GM18508 (cell line): ENCODE data around the gene SMAD7.

Experiments
- ATAC-seq: cut with Tn5 transposase; IDR thresholded peaks from one replicate; pipeline ENCODE4 v1.9.1; 2021; ENCODE audit warnings: moderate number of reproducible peaks; ENCODE audit not compliant: insufficient read depth, unreplicated experiment

SMAD7 gene

GRCh38 chr18:48987821-48988220, 37.1 kb upstream of the SMAD7 start:
- ATAC-seq = no peak

- ATAC-seq = no peak
Observed at GRCh38 chr18:48986851-48987761, 36.3 kb upstream of the SMAD7 start.

DNA sequence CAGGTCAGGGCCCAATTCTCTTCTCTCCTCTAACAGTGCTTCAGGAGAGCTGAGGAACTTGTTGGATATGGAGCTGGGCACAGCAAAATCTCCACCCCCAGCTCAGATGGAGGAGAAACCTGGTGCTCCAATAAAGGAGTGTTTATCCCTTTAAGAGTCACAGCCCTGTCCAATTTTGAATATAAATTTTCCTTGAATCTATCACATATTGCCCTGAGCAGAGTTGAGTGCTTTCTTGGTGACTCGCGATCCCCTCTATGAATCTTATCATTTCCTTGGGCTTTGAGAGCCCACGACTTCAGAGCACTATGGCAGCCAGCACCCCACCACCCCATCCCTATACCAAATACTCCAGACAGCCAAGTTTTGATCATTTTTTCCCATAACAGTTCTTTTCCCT, 34.4 kb upstream of the SMAD7 start:
- ATAC-seq = no peak

- ATAC-seq = no peak
Observed at GRCh38 chr18:48983793-48984437, 33.1 kb upstream of the SMAD7 start.

DNA sequence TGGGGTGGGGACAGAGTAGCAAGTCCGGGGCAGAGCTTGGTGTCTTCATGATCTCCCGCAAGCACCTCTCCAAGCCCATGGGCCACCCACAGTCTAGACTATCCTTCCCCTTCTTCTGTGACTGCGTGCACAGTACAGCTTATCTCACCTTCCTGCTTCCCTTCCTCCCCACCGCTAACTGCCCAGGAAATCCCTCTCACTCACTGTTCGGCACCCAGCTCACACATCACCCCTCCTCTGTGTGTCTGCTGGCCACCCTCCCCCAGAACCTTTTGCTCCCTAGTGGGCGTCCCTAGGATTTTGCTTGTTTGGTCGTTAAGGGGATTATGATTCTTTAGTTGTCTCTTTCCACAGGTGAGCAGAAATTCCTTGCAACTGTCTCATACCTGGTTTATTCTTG, 31.5 kb upstream of the SMAD7 start:
- ATAC-seq = no peak

GRCh38 chr18:48979944-48980890, 29.5 kb upstream of the SMAD7 start:
- no peak for ATAC-seq

DNA sequence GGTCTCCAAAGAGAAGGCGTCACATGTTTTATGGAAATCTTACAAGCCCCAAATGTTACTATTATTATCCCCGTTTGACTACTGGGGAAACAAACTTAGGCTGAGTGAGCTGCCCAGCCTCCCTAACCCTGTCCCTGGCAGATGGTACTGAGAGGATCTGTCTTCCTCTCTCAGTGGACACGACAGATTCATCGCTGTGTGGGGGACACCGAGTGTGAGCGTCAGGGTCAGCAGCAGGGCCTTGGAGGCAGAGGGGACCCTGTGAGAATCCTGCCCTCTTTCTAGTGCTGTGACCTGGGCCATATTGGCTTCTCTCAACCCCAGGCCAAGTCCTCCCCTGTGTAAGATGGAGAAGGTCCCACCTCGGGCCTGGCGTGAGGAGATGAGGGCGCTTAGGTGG, 27.1 kb upstream of the SMAD7 start:
- no peak for ATAC-seq

DNA sequence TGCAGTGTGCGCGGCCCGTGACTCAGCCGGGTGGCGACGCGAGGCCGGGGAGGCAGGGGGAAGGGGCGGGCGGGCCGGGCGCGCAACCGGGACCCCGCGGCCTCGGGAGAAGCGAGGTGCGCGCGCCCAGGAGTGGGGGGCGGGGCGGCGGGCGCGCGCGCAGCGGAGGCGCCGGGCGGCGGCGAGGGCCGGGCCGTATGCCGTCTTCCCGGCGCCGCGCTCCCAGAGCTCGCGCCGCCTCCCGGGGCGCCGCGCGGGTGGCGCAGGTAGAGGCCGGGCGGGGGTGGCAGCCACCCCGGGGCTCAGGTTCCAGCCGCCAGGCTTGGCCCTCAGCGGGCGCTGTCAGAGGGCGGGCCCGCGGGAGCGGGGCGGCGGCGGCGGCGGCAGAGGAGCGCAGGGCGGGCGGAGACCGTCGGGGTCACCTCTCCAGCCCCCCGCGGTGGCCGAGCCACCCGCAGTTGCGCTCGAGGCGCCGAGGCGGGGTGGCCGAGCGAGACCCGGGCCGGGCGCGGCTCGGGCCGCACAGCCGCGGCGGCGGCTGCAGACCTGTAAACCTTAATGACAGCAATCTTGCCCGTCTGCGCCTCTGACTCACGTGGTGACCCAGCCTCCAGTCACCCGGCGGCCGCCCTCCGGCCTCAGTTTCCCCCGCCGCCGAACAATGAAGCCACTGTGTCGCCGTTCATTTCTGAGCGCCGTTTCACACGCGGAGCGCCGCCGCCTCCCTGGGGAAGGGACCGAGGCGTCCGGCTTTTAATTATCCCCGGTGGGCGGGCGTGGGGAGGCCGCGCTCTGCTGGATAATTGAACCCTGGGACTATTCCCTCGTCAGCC, 25.3 kb upstream of the SMAD7 start:
- no peak for ATAC-seq

DNA sequence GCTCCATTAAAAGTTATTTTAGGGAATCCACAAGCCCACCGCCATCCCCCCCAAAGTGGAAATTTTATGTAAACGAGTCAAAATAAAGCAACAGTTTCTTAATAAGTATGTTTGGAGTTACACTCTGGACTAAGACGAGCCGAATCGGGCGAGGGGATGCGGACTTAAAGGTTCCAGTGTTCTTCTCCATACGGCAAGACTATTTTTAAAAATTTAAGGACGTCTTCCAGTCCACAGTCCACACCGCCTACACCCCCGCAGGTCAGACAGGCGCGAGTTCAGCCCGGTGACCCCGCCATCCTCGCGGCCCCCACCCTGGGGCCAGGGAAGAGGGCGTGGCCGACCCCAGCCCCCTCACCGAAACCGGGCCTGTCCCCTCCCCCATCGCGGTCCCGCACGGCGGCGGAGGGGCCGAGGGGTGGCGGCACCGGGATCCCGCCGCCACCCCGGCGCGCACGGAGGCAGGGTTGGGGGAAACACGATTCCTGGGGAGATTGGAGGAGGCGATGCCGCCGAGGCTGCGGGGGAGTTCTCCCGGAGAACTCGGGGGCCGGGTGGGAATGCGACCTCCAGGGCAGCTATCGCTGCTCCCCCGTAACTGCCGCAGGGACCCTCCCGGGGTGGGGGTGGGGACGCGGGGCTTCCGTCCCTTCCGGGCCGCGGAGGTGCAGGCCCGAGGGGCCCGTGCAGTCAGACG, 24.5 kb upstream of the SMAD7 start:
- ATAC-seq = no peak

GRCh38 chr18:48974304-48975119, 23.7 kb upstream of the SMAD7 start:
- ATAC-seq = no peak

GRCh38 chr18:48973731-48974130, 23.0 kb upstream of the SMAD7 start:
- no peak for ATAC-seq

DNA sequence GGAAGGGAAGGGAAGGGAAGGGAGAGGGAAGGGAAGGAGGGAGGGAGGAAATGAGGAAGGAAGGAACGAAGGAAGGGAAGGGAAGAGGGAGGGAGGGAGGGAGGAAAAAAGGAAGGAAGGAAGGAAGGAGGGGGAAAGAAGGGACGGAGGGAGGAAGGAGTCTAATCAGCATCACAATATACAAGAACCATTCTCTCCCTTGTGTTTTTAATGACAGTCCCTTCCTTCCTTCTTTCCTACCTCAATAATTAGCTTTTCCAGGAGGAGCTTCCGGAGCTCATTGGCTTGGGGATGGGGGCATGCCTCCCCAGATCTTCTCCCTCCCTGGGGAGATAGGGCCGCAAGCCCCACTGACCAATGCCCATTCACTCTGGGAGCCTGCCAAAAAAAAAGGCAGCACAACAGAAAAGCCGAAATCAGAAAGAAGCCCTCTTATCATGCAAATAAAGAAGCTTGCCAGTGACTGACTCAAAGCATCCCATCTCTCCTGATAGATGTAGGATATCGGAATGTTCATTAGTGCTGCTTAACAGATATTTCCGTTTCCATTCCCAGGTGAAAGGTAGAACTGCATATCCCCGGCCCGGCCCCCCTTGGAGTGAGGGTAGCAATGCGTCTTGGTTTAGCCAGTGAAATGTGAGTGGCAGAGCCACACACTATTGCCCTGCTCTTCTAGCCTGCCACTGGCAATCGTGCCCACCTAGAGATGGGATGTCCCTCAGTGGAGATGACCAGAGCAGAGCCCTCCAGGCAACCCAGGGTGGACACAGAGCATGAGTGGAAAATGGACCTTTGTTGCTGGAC, 17.8 kb upstream of the SMAD7 start:
- ATAC-seq = no peak

DNA sequence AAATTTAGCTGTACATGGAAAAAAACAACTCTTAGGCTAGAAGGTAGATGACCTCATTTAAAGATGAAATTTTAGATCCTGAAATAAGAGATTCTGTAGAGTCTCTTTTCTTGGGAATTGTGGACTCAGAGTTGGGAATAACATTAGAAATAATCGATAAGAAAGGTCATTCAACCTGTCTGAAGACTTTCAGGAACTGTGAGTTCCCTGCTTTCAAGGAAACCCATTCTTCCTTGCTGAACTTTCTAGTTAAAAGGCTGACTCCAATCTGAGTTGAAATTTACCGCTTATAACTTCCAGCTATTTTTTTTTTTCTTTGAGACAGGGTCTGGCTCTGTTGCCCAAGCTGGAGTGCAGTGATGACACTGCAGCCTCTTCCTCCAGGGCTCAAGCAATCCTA, 16.8 kb upstream of the SMAD7 start:
- ATAC-seq = no peak

DNA sequence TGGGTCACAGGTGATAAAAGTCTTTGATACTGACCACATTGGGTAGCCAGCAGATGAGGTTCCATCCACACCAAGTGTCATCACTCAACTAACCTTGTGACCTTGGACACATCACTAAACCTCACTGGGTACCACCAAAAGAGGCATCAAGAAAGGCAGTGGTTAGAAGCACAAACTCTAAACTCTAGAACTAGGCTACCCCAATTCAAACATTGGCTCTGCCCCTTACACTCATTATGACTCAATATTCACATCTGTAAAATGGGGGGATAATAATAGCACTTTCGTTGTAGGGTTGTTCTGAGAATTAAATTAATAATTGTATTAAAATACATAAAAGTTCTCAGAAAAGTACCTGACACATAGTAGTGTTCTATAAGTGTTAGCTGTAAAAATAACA, 15.8 kb upstream of the SMAD7 start:
- no peak for ATAC-seq

- ATAC-seq = no peak
Observed at GRCh38 chr18:48963586-48964470, 13.1 kb upstream of the SMAD7 start.

DNA sequence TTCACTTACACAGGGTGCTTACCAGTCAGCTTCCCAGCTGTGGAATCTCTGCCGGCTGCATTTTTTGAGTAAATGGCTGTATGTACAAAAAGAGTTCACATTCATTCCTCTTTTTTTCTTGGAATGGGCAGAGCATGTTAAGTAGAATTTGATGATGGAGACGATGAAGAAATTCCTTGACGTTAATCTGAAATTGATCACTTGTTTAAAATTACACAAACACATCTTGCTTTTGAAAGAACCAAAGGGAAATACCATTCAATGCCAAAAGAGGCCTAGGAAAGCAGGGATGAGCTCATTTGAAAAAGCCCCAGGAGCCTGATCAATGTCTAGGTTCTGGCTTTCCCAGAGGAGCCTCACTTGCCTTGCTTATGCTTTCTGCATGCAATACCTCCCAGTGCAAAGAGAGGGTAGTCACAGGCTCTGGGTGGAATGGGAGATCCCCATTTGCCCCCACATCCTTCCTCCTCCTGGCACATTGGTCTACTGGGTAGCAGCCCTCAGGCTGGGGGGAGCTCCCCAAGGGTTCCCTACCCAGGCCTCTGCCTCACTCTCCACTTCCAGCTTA, 12.3 kb upstream of the SMAD7 start:
- ATAC-seq = no peak
